CD4-positive, alpha-beta T cell treated with Interleukin-6 at 100 ng/mL for 8 hours (primary cell): ENCODE measurements around the gene DNAJC7.
"Not testable (repeated sequence)": the region's sequence is repeated elsewhere in the genome, so short reads cannot be mapped to it uniquely, and the experiment has no call there.

Experiments used
- DNase-seq: peaks from one replicate; pipeline ENCODE4 v3.0.0-alpha.2; 2020; ENCODE audit warnings: mixed read lengths, low spot score

The DNAJC7 gene

GRCh38 chr17:42012363-42012762, 4.9 kb downstream of the DNAJC7 start:
- not testable (repeated sequence) for DNase-seq

DNA sequence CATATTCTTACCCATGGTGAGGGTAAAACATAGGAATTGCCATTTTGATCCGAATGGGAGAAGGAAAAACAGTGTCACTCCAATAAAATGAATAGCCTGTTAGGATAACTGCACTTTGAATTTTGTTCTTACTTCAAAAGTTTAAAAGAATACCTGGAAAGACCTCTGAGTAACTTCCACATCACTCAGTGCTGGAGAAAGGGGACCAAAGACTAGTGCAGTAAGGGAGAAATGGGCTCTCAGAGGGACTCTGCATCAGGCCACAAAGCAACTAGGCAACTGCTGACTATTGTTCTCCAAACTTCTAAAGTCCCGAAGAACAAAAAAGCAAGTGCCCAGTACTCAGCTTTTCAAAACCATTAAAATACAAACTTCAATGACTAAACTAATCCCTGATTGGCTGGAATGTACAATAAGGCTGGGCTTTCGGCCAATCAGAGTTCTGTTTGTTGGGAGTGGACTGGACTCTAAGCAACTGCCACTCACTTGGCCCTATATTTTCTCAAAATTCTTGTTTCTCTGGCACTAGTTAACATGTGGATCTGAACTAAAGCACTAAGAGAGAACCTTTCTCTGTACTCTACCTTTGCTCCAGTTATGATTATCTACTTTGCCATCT, 6.2 kb downstream of the DNAJC7 start:
- no peak for DNase-seq

DNA sequence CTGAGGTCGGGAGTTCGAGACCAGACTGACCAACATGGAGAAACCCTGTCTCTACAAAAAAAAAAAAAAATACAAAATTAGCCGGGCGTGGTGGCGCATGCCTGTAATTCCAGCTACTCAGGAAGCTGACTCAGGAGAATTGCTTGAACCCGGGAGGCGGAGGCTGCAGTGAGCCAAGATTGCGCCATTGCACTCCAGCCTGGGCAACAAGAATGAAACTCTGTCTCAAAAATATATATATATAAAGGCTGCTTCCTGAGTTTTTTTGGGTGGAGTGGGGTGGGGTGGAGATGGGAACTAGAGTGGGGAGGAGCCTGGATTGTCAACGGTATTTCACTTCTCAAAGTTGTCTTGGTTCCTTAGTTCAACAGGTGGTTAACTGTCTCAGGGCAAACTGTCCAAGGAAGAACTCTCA, 7.0 kb downstream of the DNAJC7 start:
- not testable (repeated sequence) for DNase-seq

GRCh38 chr17:42009170-42009569, 8.1 kb downstream of the DNAJC7 start:
- DNase-seq, result no peak

- DNase-seq, result no peak
Observed at GRCh38 chr17:42005166-42005565, 12.1 kb downstream of the DNAJC7 start.

GRCh38 chr17:42002792-42003301, 14.4 kb downstream of the DNAJC7 start:
- no peak for DNase-seq

- no peak for DNase-seq
Observed at GRCh38 chr17:42002175-42002791, 15.0 kb downstream of the DNAJC7 start.

- DNase-seq, result no peak
Observed at GRCh38 chr17:42001729-42002128, 15.5 kb downstream of the DNAJC7 start.

GRCh38 chr17:42000413-42001133, 16.7 kb downstream of the DNAJC7 start:
- DNase-seq, result no peak

DNA sequence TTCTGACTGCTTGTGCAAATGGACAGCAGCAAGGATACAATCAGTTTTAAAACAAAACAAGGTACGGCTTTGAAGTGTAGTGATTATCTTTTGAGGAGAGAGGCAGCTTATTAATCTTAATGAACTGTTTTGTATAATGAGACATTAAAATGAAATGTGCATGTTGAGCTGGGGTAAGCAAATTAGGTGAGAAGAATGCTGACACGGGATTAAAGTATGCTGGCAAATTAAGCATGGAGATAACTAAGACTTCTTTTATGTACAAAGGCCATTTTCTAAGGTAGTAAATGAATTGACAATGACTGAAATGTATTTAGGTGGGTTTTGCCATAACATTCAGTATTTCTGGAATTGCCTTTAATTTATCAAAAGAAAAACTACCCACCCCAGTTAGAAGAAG, 18.7 kb downstream of the DNAJC7 start:
- DNase-seq, result no peak

DNA sequence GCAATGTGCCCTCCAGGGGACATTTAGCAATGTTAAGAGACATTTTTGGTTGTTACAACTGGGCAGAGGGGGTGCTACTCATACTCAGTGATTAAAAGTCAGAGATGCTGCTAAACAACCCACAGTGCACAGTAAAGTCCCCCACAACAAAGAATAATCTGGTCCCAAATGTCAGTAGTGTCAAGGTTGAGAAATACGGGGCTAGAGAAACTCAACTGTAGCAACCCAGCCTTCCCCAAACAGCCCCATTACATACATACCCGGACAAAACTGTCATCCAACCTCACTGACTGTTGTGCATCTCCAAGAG, 20.4 kb downstream of the DNAJC7 start:
- no peak for DNase-seq

DNA sequence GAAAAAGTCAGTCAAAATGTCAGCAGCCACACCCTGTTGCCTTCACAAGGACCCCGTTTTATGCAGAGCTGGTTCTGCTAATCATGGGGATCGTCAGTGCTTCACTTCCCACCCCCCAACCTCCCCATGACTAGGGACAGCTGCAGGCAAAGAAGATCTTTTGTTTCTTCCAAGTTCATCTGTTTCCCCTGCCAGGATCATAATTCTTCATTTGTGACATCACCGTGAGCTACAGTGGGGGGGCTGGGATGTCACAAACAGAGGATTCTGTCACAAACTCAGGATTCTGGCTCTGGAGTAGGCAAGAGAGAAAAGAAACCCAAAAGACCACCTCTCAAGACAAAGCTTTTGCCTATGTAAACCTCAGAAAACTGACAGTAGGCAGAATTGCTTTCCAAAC, 24.7 kb downstream of the DNAJC7 start:
- DNase-seq, result no peak

GRCh38 chr17:41989702-41990419, 27.4 kb downstream of the DNAJC7 start:
- no peak for DNase-seq

DNA sequence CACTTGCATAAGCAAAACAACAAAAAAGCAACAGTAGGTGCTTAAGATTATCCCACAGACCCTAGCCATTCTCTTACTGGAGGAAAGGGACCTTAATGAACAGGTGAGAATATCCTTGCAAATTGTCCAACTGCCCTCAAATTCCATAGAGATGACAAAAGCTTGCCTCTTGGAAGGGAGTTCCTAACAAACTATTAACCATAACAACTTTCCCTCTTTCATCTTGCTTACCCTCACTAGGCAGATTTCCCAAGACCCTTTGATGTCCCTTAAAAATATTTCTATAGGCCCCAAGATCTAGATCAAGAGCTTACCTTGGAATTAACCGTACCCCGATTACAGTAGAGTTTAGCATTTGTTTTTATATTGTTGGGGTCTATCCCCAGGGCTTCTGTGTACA, 28.8 kb downstream of the DNAJC7 start:
- no peak for DNase-seq

GRCh38 chr17:41987642-41988041, 29.6 kb downstream of the DNAJC7 start:
- DNase-seq, result no peak

DNA sequence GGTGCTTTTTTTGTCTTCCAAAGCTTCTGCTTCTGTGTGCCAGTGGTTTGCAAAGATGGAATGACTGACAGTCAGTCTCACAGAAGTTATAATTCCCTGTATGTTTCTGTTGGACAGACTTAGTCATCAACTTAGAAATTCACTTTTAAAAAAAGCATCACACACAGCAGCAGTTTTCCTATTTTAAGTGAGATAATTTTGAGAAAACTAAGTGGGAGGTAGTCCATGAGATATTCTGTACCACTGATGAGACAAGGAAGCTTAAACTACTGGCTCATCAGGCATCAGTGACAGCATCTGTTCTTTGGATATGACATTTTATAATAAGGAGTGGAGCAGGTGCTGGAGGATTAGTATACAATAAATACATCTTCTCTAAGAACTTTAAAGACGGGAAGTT, 30.6 kb downstream of the DNAJC7 start:
- DNase-seq, result no peak

DNA sequence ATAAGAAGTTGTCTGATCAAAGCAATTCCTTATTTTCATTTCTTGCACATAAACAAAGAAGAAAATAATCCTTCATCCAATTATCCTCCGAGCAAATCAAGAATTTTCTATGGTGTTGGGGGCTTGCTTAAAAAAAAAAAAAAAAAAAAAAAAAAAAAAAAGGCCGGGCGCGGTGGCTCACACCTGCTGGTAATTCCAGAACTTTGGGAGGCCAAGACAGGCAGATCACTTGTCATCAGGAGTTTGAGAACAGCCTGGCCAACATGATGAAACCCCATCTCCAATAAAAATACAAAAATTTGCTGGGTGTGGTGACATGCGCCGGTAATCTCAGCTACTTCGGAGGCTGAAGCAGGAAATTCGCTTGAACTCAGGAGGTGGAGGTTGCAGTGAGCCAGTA, 31.3 kb downstream of the DNAJC7 start:
- no peak for DNase-seq

DNA sequence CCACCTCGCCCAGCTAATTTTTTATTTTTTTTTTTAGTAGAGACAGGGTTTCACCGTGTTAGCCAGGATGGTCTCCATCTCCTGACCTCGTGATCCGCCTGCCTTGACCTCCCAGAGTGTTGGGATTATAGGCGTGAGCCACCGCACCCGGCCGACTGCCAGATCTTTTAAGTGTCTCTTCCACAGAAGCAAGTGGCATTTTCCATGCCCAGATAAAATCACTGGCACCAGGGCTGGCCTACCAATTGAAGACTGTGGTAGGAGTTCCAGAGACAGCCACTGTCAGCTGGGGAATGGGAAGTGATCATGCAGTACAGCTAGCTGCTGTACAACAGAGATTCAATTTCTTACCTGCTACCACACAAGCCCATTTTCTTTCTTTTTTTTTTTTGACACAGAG, 32.8 kb downstream of the DNAJC7 start:
- DNase-seq, result no peak

GRCh38 chr17:41982026-41982760, 35.0 kb downstream of the DNAJC7 start:
- DNase-seq, result no peak

GRCh38 chr17:41977991-41978390, 39.2 kb downstream of the DNAJC7 start:
- DNase-seq, result no peak

DNA sequence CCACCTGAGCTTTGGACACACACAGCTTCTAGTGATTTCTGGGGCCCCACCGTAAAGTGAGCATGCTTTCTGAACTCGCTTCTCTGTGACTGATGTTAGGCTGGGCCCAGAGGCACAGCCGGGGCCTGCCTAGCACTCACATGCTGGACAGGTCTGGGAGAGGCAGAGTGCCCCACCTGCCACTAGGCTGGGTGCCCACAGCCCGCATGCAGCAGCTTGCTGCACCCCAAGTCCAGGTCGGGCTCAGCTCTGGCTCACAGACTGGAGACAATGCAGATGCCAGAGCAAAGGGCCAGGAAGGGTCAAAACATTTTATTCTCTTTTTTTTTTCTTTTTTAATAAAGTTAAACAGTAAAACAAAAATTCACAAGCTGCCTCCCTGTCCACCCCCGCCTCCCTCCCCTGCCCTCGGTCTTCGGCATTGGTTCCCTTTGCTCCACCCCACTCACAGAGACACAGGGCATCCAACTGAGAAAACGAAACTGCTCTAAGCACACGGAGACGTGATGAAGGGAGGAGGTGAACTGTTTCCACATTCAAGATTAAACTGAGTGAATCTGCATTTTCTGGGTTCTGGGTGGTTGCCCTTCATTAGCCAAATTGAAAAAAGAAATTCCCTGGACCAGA, 41.0 kb downstream of the DNAJC7 start:
- no peak for DNase-seq
